HG02642 (cell line): ENCODE results near the gene CPN2.

ENCODE experiments used
- ATAC-seq: cut with Tn5 transposase; IDR thresholded peaks from one replicate; pipeline ENCODE4 v1.9.1; 2021; ENCODE audit warnings: mild to moderate bottlenecking; ENCODE audit not compliant: unreplicated experiment, poor library complexity

Gene CPN2

DNA sequence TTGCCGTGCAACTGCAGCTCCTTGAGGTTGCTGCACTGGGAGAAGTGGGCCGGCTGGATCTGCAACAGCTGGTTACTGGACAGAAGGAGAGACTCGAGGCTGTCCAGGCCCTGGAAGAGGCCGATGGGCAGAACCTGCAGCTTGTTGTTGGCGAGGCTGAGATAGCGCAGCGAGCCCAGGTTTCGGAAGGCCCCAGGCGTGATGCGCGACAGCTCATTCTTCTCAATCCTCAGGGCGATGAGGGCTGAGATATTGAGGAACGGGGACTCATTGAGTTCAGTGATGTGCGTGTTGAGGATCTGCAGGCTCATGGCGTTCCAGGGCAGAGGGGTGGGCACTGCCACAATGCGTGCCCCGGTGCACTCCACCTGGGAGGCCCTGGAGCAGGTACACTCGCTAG is 9.4 kb upstream of the CPN2 start:
- no peak for ATAC-seq

DNA sequence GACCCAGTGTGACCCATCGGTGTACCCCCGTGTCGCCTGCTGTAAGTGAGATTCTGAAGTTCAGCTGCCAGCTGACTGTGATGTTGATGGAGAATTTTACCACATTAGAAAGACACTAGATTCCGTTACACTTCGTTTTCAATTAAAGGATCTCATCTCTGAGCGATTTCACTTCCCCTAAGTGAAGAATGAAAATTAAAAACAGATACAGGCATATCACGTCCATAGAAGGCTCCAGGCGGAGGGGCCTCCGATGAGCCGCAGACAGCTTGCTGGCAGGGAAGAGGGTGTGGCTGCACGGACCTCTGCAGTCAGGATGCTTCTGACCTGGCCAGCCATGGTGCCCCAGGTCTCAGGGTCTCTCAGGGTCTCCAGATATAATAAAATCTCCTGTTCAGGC is 6.6 kb upstream of the CPN2 start:
- ATAC-seq = no peak

DNA sequence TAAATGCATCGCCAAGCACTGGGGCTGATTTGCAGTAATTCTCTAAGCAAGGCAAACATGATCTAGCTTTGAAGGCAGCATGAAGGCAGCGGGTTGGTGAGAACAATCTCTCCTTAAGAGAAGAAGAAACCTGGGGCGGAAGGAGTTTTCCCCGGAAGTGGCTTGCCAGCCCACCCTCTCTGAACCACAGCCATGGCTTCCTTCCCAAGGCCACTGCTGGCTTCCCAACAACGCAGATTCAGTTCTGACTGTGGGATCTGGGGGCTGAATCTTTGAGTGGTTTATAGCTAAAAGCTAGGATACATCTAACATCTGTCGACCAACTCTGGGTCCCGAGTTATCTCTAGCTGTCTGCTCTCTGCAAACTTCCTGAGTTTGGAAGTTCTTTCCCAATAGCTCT is 4.3 kb upstream of the CPN2 start:
- no peak for ATAC-seq

DNA sequence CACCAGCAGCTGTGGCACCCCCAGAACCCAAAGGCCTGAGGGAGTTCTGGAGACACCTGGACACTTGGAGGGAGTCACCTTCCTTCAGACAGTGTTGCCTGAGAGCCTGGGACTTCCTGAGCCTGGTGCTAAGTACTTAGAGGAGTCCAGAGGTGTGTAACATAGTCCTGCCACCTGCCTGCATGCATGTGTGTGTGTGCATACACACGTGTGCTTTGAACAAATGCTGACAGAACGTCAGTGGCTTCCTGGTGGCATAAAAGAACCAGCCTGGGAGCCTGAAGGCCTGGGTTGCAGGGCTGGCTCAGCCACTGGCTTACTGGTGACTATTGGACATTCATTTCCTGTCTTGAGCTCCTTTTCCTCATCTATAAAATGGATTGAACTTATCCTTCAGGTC is 3.2 kb upstream of the CPN2 start:
- ATAC-seq = no peak

DNA sequence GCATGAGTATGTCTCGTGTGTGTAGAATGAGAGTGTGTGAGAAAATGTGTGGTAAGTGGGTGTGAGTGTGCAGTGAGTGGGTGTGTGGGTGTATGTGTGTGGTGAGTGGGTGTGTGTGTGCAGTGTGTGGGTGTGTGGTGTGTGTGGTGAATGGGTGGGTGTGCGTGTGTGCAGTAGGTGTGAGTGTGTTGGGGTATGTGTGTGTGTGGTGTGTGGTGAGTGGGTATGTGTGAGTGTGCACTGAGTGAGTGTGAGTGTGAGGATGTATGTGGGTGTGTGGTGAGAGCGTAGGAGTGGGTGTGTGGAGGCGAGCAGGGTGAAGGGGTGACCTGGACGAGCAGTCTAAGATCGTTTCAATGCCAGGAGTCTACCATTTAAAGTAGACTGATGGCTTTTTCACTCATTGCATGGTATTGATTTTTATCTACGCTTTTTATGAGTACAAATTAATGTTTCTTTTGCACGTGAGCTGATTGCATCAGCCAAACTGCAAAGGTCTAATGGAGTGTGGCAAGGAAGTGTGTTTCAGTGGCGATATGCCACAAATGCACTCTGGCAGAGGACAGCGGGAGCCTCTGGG is 1.6 kb upstream of the CPN2 start:
- no peak for ATAC-seq

DNA sequence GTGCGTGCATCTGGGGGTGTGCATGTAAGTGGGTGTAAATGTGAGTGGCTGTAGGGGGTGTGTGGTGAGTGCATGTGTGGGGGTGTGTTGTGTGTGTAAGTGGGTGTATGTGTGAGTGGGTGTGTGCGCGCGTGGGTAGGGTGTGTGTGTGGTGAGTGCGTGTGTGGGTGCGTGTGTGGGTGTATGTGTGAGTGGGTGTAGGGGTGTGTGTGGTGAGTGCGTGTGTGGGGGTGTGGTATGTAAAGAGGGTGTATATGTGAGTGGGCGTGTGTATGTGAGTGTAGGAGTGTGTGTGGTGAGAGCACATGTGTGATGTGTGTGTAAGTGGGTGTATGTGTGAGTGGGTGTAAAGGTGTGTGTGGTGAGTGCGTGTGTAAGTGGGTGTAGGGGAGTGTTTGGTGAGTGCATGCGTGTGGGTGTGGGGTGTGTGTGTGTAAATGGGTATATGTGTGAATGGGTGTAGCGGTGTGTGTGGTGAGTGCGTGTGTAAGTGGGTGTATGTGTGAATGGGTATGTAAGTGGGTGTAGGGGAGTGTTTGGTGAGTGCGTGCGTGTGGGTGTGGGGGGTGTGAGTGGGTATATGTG is 916 bp upstream of the CPN2 start:
- no peak for ATAC-seq

DNA sequence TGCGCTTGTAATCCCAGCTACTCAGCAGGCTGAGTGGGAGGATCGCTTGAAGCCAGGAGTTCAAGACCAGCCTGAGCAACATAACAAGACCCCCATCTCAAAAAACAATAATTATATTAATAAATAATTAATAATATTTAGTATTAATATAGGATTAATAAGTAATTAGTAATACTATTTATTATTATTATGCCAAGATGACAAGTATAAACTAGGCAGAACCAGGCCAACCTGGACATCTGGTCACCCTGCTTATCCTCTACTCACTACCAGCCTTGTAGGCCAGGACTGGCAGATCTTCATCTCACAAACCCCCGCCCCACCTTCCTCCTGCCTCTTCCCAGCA is 429 bp downstream of the CPN2 start:
- ATAC-seq = no peak

DNA sequence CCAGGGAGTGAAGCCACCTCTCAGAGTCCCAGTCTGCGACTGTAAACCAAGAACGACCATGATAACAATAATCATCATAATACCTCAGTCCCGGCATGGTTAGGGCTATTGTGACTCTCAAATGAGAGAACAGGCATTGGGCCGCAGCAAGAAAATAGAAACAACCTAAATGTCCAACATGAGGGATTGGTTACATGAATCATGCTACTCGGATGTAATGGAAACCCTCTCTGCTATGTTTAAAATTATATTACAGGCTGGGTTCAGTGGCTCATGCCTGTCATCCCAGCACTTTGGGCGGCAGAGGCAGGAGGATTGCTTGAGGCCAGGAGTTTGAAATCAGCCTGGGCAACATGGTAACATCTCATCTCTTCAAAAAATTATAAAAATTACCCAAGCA is 2.8 kb downstream of the CPN2 start:
- ATAC-seq = no peak

DNA sequence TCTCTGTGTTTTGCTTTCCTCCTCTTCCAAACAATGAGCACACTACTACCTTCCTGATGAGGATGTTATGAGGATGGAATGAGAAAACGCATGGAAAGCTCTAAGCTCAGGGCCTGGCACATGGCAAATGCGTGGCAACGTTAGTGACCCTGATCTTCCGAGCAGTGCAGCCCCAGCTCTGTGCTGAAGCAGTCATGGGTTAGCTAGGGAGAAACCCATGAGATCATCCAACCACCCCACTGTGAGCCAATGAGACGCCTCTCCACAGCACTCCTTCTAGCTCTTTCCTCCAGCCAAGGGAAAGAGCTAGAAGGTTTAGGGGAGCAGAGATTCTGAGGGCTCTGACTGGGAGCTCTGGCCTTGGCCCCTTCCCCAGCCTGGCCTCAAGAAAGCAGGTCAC is 4.5 kb downstream of the CPN2 start:
- no peak for ATAC-seq

DNA sequence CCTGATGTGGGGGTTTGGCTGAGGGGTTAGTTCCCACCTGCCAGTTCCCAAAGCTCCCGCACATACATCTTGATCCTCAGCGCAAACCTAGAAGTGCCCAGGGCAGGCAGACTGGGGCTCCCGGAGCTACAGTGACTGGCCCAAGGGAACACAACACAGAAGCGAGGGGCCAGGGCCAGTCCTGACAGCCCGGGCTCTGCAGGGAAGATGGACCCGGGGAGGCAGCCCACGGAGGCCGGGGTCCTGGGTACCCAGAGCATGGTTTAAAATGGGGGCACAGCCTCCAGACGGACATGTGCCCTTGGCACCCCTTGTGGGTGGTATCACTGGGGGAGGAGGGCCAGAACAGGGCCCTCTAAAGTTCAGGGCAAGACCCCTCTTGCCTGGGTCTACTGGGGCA is 5.1 kb downstream of the CPN2 start:
- no peak for ATAC-seq

DNA sequence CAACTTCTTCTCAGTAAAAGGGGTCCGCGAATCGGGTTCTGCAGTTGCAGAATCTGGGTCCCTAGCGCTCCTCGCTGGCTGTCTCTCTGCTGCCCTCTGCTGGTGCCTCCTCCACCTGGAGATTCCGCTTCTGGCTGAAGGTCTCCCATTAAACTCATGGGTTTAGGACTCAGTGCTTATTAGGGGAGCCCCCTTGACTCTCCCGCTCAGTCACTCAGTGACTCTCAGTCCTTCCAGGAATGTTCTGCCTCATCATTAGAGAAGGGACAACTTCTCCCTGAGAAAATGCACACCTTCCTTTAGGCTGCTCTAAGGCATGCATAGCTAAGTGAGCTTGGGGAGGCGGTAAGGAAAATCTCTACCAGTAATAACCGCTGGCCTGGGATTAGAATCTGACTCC is 7.1 kb downstream of the CPN2 start:
- peak; percentile 68 for ATAC-seq

DNA sequence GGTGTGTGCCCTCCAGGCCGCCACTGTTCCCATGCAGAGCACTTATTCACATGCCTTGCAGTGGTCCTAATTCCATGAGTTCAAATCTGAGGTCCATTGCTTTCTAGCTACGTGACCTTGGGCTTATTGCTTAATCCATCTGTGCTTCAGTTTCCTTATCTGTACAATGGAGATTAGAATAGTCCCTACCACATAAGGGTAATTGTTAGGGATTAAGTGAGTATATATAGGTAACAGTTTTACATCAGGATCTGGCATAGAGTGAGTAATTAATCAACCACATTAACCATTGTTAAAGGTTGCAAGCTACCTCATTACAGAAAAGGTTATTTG is 7.6 kb downstream of the CPN2 start:
- ATAC-seq = no peak

DNA sequence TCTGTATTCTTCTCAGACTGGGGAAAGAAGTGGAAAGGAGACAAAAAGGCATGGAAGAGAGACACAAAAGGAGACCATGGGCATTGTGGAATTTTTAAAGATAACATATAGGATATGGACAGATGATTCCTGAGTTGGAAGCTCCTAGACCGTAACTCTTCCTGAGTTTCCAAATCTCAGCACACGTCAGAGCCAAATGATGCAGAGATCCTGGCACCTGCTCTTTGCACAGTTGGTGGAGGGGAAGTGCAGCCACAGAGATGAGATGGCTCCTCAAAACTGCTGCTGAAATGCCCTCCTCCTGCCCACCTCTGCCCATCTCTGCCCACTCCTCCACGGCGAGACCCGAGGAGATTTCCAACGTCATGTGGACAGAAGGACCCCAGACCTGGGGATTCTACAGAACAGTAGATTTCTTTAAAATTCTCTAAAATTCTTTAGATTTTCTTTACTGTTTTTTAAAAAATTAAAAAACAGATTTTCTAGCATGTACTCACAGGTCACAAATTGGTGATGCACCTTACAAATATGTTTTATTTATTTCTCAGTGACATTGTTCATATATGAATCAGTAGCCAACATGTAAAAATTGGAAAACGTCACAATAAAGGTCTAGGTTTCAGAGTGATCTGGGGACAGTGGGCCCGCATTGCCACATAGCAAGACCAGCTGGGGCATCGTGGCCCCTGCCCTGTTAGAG is 8.1 kb downstream of the CPN2 start:
- no peak for ATAC-seq

DNA sequence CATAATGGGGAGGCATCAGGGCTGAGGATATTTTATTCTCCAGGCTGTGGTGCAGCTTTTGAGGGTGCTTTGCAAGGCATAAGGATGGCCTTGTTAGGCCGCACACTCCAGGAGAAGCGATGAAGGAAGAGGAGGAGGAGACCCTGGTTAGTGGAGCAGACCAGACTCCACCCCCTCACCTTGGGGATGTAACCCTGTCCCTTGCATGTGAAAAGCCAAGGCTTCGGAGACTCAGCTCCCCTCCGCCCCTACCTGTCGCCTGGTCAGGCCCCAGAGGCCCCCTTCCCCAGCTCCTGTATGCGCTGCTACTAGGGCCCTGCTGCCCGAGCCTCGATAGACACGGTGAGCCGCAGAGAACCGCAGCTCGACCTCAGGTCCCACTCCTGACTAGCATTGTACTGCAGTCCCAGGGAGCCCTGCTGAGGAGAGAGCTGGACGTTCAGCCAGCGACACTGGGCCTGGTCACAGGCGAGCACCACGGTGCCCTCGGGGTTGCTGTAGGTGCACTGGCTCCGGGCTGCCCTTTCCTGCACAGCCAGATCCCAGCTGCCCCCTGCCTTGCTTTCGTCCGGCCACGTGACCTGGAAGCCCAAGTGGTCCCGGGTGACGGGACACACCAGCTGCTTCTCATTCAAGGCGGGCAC is 10.2 kb downstream of the CPN2 start:
- ATAC-seq = no peak

DNA sequence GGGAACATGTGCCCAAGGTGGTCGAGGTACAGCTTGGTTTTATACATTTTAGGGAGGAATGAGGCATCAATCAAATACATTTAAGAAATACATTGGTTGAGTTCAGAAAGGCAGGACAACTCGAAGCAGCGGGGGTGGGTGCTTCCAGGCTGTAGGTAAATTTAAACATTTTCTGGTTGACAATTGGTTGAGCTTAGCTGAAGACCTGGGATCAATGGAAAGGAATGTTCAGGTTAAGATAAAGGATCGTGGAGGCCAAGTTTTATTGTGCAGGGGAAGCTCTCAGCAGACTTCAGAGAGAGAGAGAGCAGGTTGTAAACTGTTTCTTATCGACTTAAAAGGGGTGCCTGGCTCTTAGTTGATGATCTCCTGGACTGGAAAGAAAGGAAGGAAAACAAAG is 11.3 kb downstream of the CPN2 start:
- ATAC-seq = no peak

DNA sequence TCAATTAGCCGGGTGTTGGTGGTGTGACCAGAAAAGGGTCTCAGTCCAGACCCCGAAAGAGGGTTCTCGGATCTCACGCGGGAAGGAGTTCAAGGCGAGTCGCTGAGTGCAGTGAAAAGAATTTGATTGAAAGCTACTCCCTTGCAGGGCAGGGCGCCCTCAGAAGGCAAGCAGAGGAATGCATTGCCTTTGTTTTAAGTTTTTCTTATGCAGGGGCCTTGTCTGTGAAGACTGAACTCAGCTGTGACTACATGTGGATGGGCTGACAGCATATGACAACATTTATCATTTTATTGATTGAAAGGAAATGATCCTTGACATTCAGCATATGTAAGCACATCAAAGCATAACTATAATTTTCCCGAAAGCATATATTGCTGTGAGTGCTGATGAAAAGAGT is 11.8 kb downstream of the CPN2 start:
- no peak for ATAC-seq

DNA sequence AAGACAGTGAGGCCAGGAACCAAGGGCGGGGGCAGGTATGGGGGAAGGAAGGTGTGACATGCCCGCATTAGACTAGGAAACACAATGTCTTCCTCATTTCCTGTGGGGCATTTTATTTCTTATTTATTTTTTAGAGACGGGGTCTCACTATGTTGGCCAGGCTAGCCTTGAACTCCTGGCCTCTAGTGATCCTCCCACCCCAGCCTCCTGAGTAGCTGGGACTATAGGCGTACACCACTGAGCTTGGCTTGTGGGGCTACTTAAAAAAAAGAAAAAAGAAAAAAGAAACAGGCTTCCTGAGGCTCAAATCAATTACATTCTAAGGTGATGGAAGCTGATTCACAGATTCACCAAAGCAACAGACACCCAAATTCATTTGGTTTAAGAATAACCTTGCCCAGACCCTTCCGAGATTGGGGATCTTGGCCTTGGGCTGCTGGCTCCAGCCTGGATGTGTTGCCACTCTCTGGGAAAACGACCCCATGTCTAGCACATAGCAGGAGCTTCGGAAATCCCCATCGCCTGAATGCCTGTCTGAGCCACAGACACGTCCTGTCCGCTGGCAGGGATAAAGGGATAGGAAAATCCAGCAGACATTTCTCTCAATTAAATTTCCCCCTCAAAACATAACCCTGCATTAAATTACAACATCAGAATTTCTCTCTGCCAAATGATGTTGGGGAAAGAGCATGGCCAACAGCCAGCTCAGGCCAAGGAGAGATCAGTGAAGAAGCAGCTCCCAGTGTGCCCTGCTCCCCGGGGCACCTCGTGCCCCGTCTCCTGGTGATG is 13.0 kb downstream of the CPN2 start:
- ATAC-seq = no peak

DNA sequence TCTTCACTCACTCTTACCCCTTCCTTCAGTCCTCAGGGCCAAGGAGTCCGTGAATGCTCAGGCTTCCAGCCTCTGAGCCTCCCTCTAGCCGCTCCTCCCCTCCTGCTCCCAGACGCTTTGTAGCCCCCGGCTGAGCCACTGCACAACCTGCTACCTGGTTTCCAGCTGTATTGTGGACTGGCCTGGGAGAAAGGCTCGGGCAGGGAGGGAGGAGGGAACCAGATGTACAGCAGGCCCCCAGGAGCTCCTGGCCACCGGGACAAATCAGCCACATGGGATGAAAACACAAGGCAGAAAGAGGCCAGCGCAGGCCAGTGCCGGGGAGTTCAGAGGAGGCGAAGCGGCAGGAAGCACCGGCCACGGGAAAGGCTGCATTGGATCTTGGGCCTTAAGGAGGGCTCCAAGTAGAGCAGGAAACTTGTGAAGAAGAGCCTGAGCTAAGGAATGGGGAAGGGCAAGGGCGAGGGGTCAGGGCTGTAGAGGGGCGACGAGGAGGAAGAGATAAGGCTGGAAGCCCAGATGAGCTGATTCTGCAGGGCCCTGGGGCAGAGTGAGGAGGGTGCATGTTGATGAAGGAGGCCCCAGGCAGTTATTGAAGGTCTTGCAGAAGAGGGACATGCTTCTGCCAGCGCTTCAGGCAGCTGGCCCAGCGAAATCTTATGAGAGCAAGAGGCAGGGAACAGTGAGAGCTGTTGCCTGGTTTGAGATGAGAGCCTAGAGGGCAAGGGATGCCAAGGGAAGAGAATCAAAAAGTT is 14.3 kb downstream of the CPN2 start:
- ATAC-seq = no peak

DNA sequence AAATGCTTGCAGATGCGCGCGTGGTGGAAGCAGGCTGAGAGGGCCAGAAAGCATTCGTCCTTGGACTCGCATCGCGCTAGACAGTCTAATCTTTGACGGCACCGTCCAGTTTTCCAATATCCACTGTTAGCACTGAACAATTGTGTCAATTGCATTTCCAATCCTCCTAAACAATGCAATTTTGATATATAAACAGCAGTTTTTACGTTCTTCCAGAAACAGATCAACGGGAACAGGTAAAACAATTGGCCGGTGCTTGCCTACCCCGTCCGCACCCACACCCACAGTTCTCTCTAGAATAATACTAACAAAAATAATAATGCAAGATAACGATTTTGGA is 17.2 kb downstream of the CPN2 start:
- no peak for ATAC-seq

DNA sequence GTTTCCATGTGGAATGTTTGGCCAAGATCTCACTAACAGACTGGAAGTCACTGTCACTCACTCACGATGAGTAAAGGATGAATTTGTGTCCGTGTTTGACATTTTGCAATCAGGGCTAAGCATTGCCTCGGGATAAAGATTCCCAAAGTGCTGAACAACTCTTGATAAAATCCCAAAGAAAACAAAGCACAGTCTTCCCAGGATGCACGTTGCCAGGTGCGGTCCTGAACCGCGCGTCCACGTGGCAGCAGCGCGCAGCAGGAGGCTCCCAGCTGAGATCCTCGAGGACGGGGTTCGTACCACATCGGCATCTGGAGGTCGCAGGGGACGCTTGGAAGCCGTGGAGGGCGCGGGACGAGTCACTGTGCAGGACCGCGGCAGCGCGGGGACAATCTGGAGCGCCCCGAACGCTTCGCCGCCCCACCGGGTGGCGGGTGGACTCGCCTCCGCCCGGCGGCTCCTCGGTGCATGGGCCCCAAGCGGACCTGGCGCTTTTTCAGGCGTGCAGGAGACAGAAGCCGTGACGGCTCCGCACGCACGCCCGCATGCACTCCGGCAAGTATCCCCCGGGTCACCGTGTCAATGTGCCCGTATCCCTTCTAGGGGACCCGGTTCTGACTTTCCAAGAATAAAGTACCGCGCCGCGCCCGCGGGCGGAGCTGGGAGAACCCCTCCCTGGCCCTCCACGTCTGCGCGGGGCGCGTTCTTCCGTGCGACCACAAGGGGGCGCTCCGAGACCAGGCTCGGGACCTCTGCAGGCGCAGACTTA is 17.7 kb downstream of the CPN2 start:
- peak; percentile 89 for ATAC-seq
